HFFc6 (cell line): ENCODE results near the gene ZMAT3. TPM values are rescaled to one million over a fixed set of nuclear protein-coding genes. Genes with fewer than 3 reads are reported as not detected.

Experiments
- DNase-seq: peaks from one replicate; pipeline ENCODE4 v3.0.0-alpha.2; 2018
- H3K27ac Mint-ChIP-seq: 2 replicates; pipeline ENCODE4 v1.8.0; 2020; ENCODE audit warnings: mild to moderate bottlenecking, mixed read lengths
- H3K27me3 Mint-ChIP-seq: 2 replicates; pipeline ENCODE4 v1.8.0; 2021; ENCODE audit warnings: mild to moderate bottlenecking, moderate library complexity, mixed read lengths; ENCODE audit not compliant: insufficient read depth
- H3K36me3 Mint-ChIP-seq: 2 replicates; pipeline ENCODE4 v1.8.0; 2021; ENCODE audit warnings: low read depth, mixed read lengths
- H3K4me1 Mint-ChIP-seq: 2 replicates; pipeline ENCODE4 v1.8.0; 2020; ENCODE audit warnings: low read depth, mixed read lengths
- H3K4me3 Mint-ChIP-seq: 2 replicates; pipeline ENCODE4 v1.8.0; 2020; ENCODE audit warnings: mild to moderate bottlenecking, moderate library complexity, mixed read lengths
- H3K9me3 Mint-ChIP-seq: 2 replicates; pipeline ENCODE4 v1.8.0; 2020; ENCODE audit warnings: mild to moderate bottlenecking, mixed read lengths
- total RNA-seq, 6 experiments: library from RNA; stranded (reverse); fragmentation: NEBNext Ultra II Directional; extraction: Animal tissue kit (Norgen Biotek cat#: 25700); gene quantifications; 2 replicates in 1 of 6; 3 replicates in 5 of 6; pipeline ENCODE4 v1.2.3, GENCODE V29; 2021
- TF ChIP-seq, protein P1 (sequence below): fragments of 200-600 bp; sonication (generic); IDR thresholded peaks from 2 replicates; pipeline ENCODE4 v1.5.0; 2021; ENCODE audit warnings: antibody characterized with exemption, mild to moderate bottlenecking

The ZMAT3 gene
- total RNA-seq, 6 experiments from 2014 or later, result 70.6 to 100 (median 83.7) TPM

DNA sequence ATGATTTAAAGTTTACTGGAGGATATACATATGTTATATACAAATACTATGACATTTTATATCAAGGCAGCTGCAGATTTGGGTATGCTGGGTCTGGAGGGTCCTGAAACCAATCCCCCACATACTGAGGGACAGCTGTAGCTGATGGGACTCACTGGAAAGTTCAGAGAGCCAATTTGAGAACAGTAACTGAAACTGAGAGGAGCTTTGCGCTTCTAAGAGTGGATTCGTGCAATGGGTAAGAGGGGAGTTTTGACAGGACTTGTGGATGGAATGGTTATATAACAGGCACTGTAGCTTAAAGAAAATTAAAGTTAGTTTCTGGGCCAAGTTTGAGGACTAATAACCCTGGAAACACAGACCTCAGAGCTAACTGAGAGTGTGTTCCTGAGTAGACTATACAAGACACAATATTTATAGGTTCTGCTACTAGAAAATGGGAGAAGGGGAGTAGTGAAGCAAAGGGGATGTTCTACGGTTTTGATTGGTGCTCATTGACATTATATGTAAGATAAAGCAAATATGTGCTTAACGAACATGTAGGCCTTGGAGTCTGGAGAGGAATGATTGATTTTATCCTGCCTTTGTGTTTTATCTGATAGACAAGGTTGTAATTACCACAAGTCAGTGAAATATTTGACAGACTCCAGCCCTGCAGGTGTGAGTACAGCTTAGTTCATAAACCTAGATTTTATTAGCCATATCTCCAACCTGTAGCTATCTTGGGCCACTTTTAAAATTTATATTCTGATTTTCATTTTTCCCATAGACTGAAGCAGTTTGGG lies 4.8 kb upstream of the ZMAT3 start:
- no peaks in the 10 kb centered on the region for H3K9me3 Mint-ChIP-seq
- H3K4me3 Mint-ChIP-seq, result no peak overlapping the region
- H3K27me3 Mint-ChIP-seq, result peaks cover 1% of the 10 kb centered on the region
- H3K4me1 Mint-ChIP-seq, result peaks cover 5% of the 10 kb centered on the region; the same call in 1 of the 2 replicates
- H3K27ac Mint-ChIP-seq, result no peak overlapping the region
- TF ChIP-seq, protein P1, sequence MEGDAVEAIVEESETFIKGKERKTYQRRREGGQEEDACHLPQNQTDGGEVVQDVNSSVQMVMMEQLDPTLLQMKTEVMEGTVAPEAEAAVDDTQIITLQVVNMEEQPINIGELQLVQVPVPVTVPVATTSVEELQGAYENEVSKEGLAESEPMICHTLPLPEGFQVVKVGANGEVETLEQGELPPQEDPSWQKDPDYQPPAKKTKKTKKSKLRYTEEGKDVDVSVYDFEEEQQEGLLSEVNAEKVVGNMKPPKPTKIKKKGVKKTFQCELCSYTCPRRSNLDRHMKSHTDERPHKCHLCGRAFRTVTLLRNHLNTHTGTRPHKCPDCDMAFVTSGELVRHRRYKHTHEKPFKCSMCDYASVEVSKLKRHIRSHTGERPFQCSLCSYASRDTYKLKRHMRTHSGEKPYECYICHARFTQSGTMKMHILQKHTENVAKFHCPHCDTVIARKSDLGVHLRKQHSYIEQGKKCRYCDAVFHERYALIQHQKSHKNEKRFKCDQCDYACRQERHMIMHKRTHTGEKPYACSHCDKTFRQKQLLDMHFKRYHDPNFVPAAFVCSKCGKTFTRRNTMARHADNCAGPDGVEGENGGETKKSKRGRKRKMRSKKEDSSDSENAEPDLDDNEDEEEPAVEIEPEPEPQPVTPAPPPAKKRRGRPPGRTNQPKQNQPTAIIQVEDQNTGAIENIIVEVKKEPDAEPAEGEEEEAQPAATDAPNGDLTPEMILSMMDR, result no peak
- H3K36me3 Mint-ChIP-seq, result no peaks in the 10 kb centered on the region
- no peak for DNase-seq

DNA sequence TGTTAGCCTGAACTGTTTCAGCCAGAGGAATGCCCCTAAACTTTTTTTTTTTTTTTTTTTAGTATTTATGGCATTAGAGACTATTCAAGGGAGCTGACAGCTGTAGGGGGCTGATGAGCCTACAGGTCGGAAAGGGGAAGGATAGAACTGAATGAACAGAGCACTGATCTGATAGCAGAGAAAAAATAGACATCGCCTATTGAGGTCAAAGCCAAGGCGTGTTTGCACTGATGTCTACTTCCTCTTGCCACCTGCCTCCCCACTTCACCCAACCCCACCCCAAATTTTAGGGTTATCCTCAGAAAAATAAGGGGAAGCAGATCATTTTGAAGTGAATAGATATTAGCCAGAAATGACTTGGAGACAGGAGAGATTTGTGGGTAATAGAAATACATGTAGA lies 3.0 kb upstream of the ZMAT3 start:
- peaks cover 5% of the 10 kb centered on the region for H3K4me1 Mint-ChIP-seq
- no peak overlapping the region for H3K4me3 Mint-ChIP-seq
- TF ChIP-seq, protein P1, result no peak
- peaks cover 4% of the 10 kb centered on the region for H3K27me3 Mint-ChIP-seq
- H3K9me3 Mint-ChIP-seq, result no peaks in the 10 kb centered on the region
- peaks cover 8% of the 10 kb centered on the region for H3K36me3 Mint-ChIP-seq
- H3K27ac Mint-ChIP-seq, result no peak overlapping the region
- no peak for DNase-seq

DNA sequence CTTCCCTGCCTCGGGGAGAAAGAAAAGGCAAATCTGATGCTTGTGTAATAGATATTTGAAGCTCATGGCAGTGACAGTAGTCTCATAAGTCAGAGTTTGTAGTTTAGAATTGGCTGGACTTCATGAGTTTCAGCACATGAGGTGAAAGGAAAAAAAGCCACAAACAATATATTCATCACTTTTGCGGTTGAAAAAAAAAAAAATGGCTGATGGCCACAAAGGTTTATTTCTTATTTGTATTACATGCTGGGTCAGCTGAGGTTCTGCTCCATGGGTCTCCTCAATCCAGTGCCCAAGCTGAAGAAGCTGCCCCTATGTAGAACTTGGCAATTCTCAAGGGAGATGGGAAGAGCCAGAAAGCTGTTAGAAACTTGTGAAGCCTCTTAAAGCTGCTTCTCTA lies 2.2 kb upstream of the ZMAT3 start:
- Mint-ChIP-seq H3K4me3 (no peak overlapping the region), H3K9me3 (no peaks in the 10 kb centered on the region), H3K27me3 (peaks cover 4% of the 10 kb centered on the region), H3K27ac (no peak overlapping the region), H3K36me3 (peaks cover 15% of the 10 kb centered on the region), H3K4me1 (peaks cover 14% of the 10 kb centered on the region)
- TF ChIP-seq, protein P1, result no peak
- DNase-seq, result no peak

DNA sequence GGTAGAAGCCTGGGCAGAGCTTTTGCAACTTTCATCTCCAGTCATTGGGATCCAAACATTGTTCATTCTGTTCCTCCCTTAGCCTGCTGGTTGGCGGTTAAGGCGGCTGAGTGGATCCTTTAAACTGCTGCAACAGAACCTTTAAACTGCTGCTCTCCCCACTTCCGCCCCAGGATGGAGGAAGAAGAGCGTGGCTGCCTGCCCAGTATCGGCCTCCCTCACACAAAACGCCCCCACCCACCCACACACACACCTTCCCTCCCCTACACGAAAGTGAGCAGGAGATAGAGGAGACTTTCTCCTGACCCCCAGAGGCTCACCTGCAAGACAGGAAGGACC lies 460 bp upstream of the ZMAT3 start:
- Mint-ChIP-seq H3K27ac (peak overlapping the region; percentile 85), H3K4me1 (peaks cover 31% of the 10 kb centered on the region), H3K4me3 (peak overlapping the region; percentile 100), H3K27me3 (peaks cover 6% of the 10 kb centered on the region), H3K9me3 (no peaks in the 10 kb centered on the region), H3K36me3 (peaks cover 29% of the 10 kb centered on the region)
- DNase-seq, result no peak
- TF ChIP-seq, protein P1, result no peak

DNA sequence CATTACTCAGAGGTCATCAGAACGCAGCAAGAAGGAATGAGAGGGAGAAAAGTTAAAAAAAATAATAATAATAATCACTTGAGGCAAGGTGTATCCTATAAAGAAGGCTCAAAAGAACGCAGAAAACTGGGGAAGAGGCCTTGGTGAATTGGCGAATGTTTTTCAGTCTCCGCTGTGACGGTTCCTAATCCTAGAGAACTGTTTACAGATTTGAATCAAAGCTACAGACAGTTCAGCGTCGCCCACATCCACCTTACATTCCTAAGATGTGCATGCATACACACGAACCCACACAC lies 634 bp downstream of the ZMAT3 start:
- Mint-ChIP-seq H3K27me3 (peaks cover 6% of the 10 kb centered on the region), H3K9me3 (no peaks in the 10 kb centered on the region), H3K36me3 (peaks cover 40% of the 10 kb centered on the region), H3K4me3 (peak overlapping the region; percentile 100), H3K27ac (peak overlapping the region; percentile 96), H3K4me1 (peaks cover 42% of the 10 kb centered on the region)
- TF ChIP-seq, protein P1, result no peak
- no peak for DNase-seq
